H1 (cell line): Measurements from ENCODE around the gene ASGR1. TPM values are rescaled to one million over a fixed set of nuclear protein-coding genes. Genes with fewer than 3 reads are reported as not detected.

ENCODE experiments used
- CTCF ChIA-PET: fragments of 300-600 bp; sonication (Branson Sonifier 250); formaldehyde crosslinking; loops from one replicate; lab custom pipeline; 2021; ENCODE audit not compliant: partially characterized antibody; lab: Charles Lee
- POLR2A ChIA-PET: fragments of 300-600 bp; sonication (Branson Sonifier 250); formaldehyde crosslinking; loops from one replicate; lab custom pipeline; 2021; ENCODE audit warnings: inconsistent platforms; ENCODE audit not compliant: partially characterized antibody; lab: Charles Lee
- DNase-seq, 2 experiments: peaks; one replicate each; pipeline versions ENCODE4 v3.0.0 to v3.0.0-alpha.2; 2010 to 2022; ENCODE audit warnings: low spot score in 2 of 2, low read depth in 1 of 2, mixed read lengths in 1 of 2
- FAIRE-seq: peaks from 2 replicates; lab custom pipeline; 2011; peaks lifted over from hg19 to GRCh38; lab: Jason Lieb, UNC
- H2AFZ ChIP-seq: 2 replicates; pipeline ENCODE4 v1.8.1; 2012; ENCODE audit warnings: low read length, inconsistent platforms
- H2AK5ac ChIP-seq: 2 replicates; pipeline ENCODE4 v1.6.1; 2013; ENCODE audit warnings: low read depth, low read length
- H2BK120ac ChIP-seq: replicated peaks from 2 replicates; pipeline ENCODE3; 2013; ENCODE audit warnings: low read depth, low read length, inconsistent platforms
- H2BK12ac ChIP-seq: 2 replicates; pipeline ENCODE4 v1.6.1; 2013; ENCODE audit warnings: low read depth, low read length
- H2BK15ac ChIP-seq: 2 replicates; pipeline ENCODE4 v1.6.1; 2013; ENCODE audit warnings: low read length
- H2BK20ac ChIP-seq: 2 replicates; pipeline ENCODE4 v1.6.1; 2013; ENCODE audit warnings: low read length
- H2BK5ac ChIP-seq: 2 replicates; pipeline ENCODE4 v1.6.1; 2013; ENCODE audit warnings: low read depth, low read length
- H3K14ac ChIP-seq: 2 replicates; pipeline ENCODE4 v1.6.1; 2013; ENCODE audit warnings: inconsistent platforms; ENCODE audit not compliant: insufficient read length
- H3K18ac ChIP-seq: 2 replicates; pipeline ENCODE4 v1.6.1; 2013; ENCODE audit warnings: low read length; ENCODE audit errors: extremely low read depth
- H3K23ac ChIP-seq: 2 replicates; pipeline ENCODE4 v1.6.1; 2013; ENCODE audit warnings: inconsistent platforms; ENCODE audit not compliant: insufficient read length
- H3K23me2 ChIP-seq: 2 replicates; pipeline ENCODE4 v1.6.1; 2013; ENCODE audit warnings: low read depth, low read length
- H3K27ac ChIP-seq: 2 replicates; pipeline ENCODE4 v1.6.1; 2011; ENCODE audit warnings: low read depth, low read length, inconsistent platforms
- H3K27me3 ChIP-seq, 4 experiments: replicated peaks in 1 of 4; 1 replicate in 1 of 4; 2 replicates in 3 of 4; pipeline versions ENCODE4 v1.6.1 to v1.8.1; 2011 to 2013; ENCODE audit warnings: low read length in 3 of 4, mild to moderate bottlenecking in 3 of 4, inconsistent platforms in 2 of 4, mixed read lengths in 2 of 4, moderate library complexity in 1 of 4; ENCODE audit not compliant: control insufficient read depth in 3 of 4, insufficient read depth in 3 of 4; ENCODE audit errors: extremely low read depth in 1 of 4
- H3K36me3 ChIP-seq, 4 experiments: 2 replicates each; pipeline versions ENCODE4 v1.6.1 to v1.8.1; 2011 to 2013; ENCODE audit warnings: mild to moderate bottlenecking in 4 of 4, low read length in 3 of 4, moderate library complexity in 2 of 4, control low read depth in 1 of 4, inconsistent platforms in 1 of 4; ENCODE audit not compliant: insufficient read depth in 4 of 4, control insufficient read depth in 2 of 4
- H3K4ac ChIP-seq: replicated peaks from 2 replicates; pipeline ENCODE3; 2013; ENCODE audit warnings: low read length, low read depth, mixed read lengths, inconsistent platforms; ENCODE audit not compliant: insufficient read length
- H3K4me1 ChIP-seq, 4 experiments: replicated peaks in 1 of 4; 1 replicate in 1 of 4; 2 replicates in 3 of 4; pipeline versions ENCODE4 v1.6.1 to v1.8.1; 2011 to 2013; ENCODE audit warnings: low read length in 3 of 4, inconsistent platforms in 2 of 4, mixed read lengths in 1 of 4; ENCODE audit not compliant: insufficient read depth in 4 of 4, control insufficient read depth in 3 of 4
- H3K4me2 ChIP-seq, 2 experiments: 2 replicates each; pipeline versions ENCODE4 v1.6.1 to v1.8.1; 2011 to 2013; ENCODE audit warnings: low read depth in 2 of 2, low read length in 2 of 2, control low read depth in 1 of 2, inconsistent platforms in 1 of 2, mild to moderate bottlenecking in 1 of 2; ENCODE audit not compliant: insufficient read depth in 1 of 2
- H3K4me3 ChIP-seq, 4 experiments: fragments of 200-600, 300-600 bp in 1 of 4; sonication (generic), shearing (Covaris generic), sonication (Bioruptor Twin) in 1 of 4; 2 replicates each; pipeline versions ENCODE4 v1.5.1 to v1.8.1; 2011 to 2016; ENCODE audit warnings: low read length in 4 of 4, low read depth in 3 of 4, control low read depth in 2 of 4, inconsistent platforms in 2 of 4, mild to moderate bottlenecking in 2 of 4, mixed read lengths in 1 of 4, moderate library complexity in 1 of 4; ENCODE audit not compliant: insufficient read depth in 2 of 4; ENCODE audit errors: extremely low read depth in 1 of 4
- H3K56ac ChIP-seq: replicated peaks from 2 replicates; pipeline ENCODE3; 2013; ENCODE audit warnings: low read depth, mild to moderate bottlenecking, mixed read lengths, low read length, inconsistent platforms; ENCODE audit not compliant: insufficient read length
- H3K79me1 ChIP-seq: 2 replicates; pipeline ENCODE4 v1.6.1; 2013; ENCODE audit warnings: low read depth, low read length, control low read depth
- H3K79me2 ChIP-seq, 2 experiments: 2 replicates each; pipeline versions ENCODE4 v1.6.1 to v1.8.1; 2012 to 2013; ENCODE audit warnings: low read length in 2 of 2, mild to moderate bottlenecking in 2 of 2, inconsistent platforms in 1 of 2; ENCODE audit not compliant: insufficient read depth in 2 of 2, control insufficient read depth in 1 of 2
- H3K9ac ChIP-seq, 4 experiments: replicated peaks in 1 of 4; 1 replicate in 1 of 4; 2 replicates in 3 of 4; pipeline versions ENCODE4 v1.6.1 to v1.8.1; 2011 to 2013; ENCODE audit warnings: low read depth in 3 of 4, low read length in 3 of 4, control low read depth in 2 of 4, mild to moderate bottlenecking in 2 of 4, moderate library complexity in 2 of 4, inconsistent platforms in 1 of 4; ENCODE audit errors: extremely low read depth in 1 of 4
- H3K9me3 ChIP-seq, 2 experiments: 2 replicates each; pipeline versions ENCODE4 v1.6.1 to v1.8.1; 2012 to 2013; ENCODE audit warnings: mild to moderate bottlenecking in 2 of 2, moderate library complexity in 2 of 2, control low read depth in 1 of 2, inconsistent platforms in 1 of 2, low read depth in 1 of 2, low read length in 1 of 2, mixed read lengths in 1 of 2; ENCODE audit not compliant: insufficient read depth in 2 of 2
- H4K20me1 ChIP-seq, 2 experiments: replicated peaks in 1 of 2; 2 replicates each; pipeline versions ENCODE3 to v1.8.1; 2011 to 2013; ENCODE audit warnings: inconsistent platforms in 2 of 2, low read length in 2 of 2, mild to moderate bottlenecking in 1 of 2; ENCODE audit not compliant: insufficient read depth in 2 of 2, control insufficient read depth in 1 of 2
- H4K5ac ChIP-seq: 2 replicates; pipeline ENCODE4 v1.6.1; 2013; ENCODE audit warnings: low read length, low read depth, mixed read lengths, inconsistent platforms; ENCODE audit not compliant: insufficient read length
- H4K8ac ChIP-seq: 2 replicates; pipeline ENCODE4 v1.8.0; 2013; ENCODE audit warnings: mild to moderate bottlenecking, moderate library complexity, low read length, inconsistent platforms; ENCODE audit not compliant: insufficient read depth; ENCODE audit errors: extremely low read depth
- H4K91ac ChIP-seq: replicated peaks from 2 replicates; pipeline ENCODE3; 2013; ENCODE audit warnings: low read length, mixed read lengths, inconsistent platforms; ENCODE audit not compliant: insufficient read length
- BRCA1 ChIP-seq: IDR thresholded peaks from 2 replicates; pipeline ENCODE4 v1.6.1; 2012; ENCODE audit warnings: low read depth, low read length, improper control_type of control experiment
- CTBP2 ChIP-seq: IDR thresholded peaks from 2 replicates; pipeline ENCODE4 v1.7.0; 2011; ENCODE audit warnings: borderline replicate concordance, mild to moderate bottlenecking, moderate library complexity, mixed read lengths, low read length; ENCODE audit not compliant: insufficient read depth, insufficient read length
- FOSL1 ChIP-seq: IDR thresholded peaks from 2 replicates; pipeline ENCODE4 v1.6.1; 2011; ENCODE audit warnings: mild to moderate bottlenecking, low read depth, low read length, moderate library complexity; ENCODE audit not compliant: insufficient read depth
- HDAC2 ChIP-seq, 2 experiments: fragments of 300-600 bp in 1 of 2; sonication (generic) in 1 of 2; IDR thresholded peaks; 2 replicates each; pipeline ENCODE4 v1.6.1; 2011 to 2012; ENCODE audit warnings: low read depth in 2 of 2, low read length in 2 of 2, mild to moderate bottlenecking in 2 of 2, moderate library complexity in 2 of 2, borderline replicate concordance in 1 of 2, inconsistent platforms in 1 of 2
- KDM1A ChIP-seq: fragments of 200-600, 300-600 bp; sonication (generic); IDR thresholded peaks from 2 replicates; pipeline ENCODE4 v1.7.1; 2016; ENCODE audit warnings: mild to moderate bottlenecking, low read length, borderline replicate concordance
- RBBP5 ChIP-seq: IDR thresholded peaks from 2 replicates; pipeline ENCODE4 v1.7.1; 2012; ENCODE audit warnings: low read depth, mild to moderate bottlenecking, inconsistent platforms, low read length, moderate library complexity, borderline replicate concordance
- SP2 ChIP-seq: IDR thresholded peaks from 2 replicates; pipeline ENCODE4 v1.6.1; 2012; ENCODE audit warnings: mild to moderate bottlenecking, low read length, inconsistent platforms
- SP4 ChIP-seq: IDR thresholded peaks from 2 replicates; pipeline ENCODE4 v1.6.1; 2012; ENCODE audit warnings: low read length, inconsistent platforms
- YY1 ChIP-seq: IDR thresholded peaks from 2 replicates; pipeline ENCODE4 v1.6.1; 2011; ENCODE audit warnings: low read depth, mild to moderate bottlenecking, low read length
- ZNF274 ChIP-seq: IDR thresholded peaks from 2 replicates; pipeline ENCODE4 v1.7.0; 2012; ENCODE audit warnings: low read length, borderline replicate concordance; ENCODE audit errors: extremely low read depth
- WGBS, 2 experiments: shearing (Covaris generic) in 1 of 2; methylation state at CpG; one replicate each; pipeline versions ENCODE4 v1.1.6 to v1.1.7; 2013 to 2015; ENCODE audit warnings: low lambda C conversion rate in 2 of 2, mixed read lengths in 2 of 2, inconsistent platforms in 1 of 2, low coverage in 1 of 2, missing lambda C conversion rate in 1 of 2; ENCODE audit not compliant: insufficient replicate concordance in 2 of 2, insufficient coverage in 1 of 2, insufficient read length in 1 of 2; ENCODE audit errors: extremely low coverage in 1 of 2, missing lambda C conversion rate in 1 of 2; 5-methylcytosine and 5-hydroxymethylcytosine counted together
- polyA plus RNA-seq, 7 experiments: library from polyadenylated mRNA; depleted of rRNA in 3 of 7; stranded (reverse) in 5 of 7; unstranded in 2 of 7; fragments of >200 nt in 5 of 7; fragments of 200-250 nt in 2 of 7; gene quantifications; 1 replicate in 5 of 7; 2 replicates in 1 of 7; 4 replicates in 1 of 7; pipeline versions ENCODE4 v1.2.1 to v1.2.3, GENCODE V29; 2011 to 2013; ENCODE audit warnings: missing spikeins in 2 of 7, mixed read lengths in 2 of 7
- total RNA-seq: library from RNA; stranded (reverse); fragmentation: NEBNext Ultra II Directional; extraction: Animal tissue kit (Norgen Biotek cat#: 25700); gene quantifications from 2 replicates; pipeline ENCODE4 v1.2.1, GENCODE V29; 2021
- TF ChIP-seq, protein P1 (sequence below): IDR thresholded peaks from 2 replicates; pipeline ENCODE4 v1.6.1; 2012; ENCODE audit warnings: inconsistent platforms

Gene ASGR1
- total and polyA plus RNA-seq, 2 of the 8 experiments (the other 6 are each of a cell fraction or from before 2014, with no cell fraction given) = 10.8 to 14.5 TPM

DNA sequence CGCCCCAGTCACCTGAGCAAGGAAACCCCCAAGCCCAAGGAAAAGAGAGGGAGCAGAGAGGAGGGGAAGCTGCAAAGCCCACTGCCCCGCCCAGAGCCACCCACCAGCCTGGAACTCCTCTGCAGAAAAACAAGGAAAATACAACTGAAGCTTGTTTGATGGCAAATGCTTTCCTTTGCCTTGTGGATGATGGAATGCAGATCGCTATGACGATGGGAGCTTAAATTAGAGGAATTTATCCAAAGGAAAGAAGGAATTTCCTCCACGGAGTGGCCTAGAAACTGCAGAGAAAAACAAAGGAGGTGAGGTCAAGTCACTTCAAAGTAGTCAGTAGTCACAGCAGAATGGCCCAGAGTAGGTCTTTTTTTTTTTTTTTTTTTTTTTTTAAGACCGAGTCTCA lies 33.1 kb downstream of the ASGR1 start:
- POLR2A ChIA-PET = interaction anchor here (1.1 to 1.5 kb wide), 3 partner anchors 13 to 28 kb away, joined by 3 to 4 read pairs (median 3); no protein-coding TSS in a partner anchor
- Histone ChIP-seq H3K14ac (no peak overlapping the region), H3K9me3 (no peaks in the 10 kb centered on the region), H2BK12ac (no peak overlapping the region), H3K56ac (no peak overlapping the region), H3K4me3 (no peak overlapping the region), H3K18ac (no peak overlapping the region), H3K23ac (no peak overlapping the region), H4K20me1 (no peaks in the 10 kb centered on the region), H2BK120ac (no peak overlapping the region), H3K4me2 (peak overlapping the region in 1 of 2 experiments; percentile 9; a peak in 1 of 4 replicates), H3K27ac (no peak overlapping the region), H3K4me1 (peaks cover 0 to 8% (median 0%) of the 10 kb centered on the region in 4 experiments; a peak in 3 of 7 replicates), H3K79me1 (no peaks in the 10 kb centered on the region), H3K4ac (no peak overlapping the region), H2AK5ac (no peak overlapping the region), H3K36me3 (no peaks in the 10 kb centered on the region), H2BK20ac (no peak overlapping the region), H4K8ac (no peak overlapping the region; the same call in 1 of the 2 replicates), H3K79me2 (no peaks in the 10 kb centered on the region), H2AFZ (peak overlapping the region; percentile 54; the same call in 1 of the 2 replicates), H4K5ac (no peak overlapping the region), H3K9ac (no peak overlapping the region), H3K23me2 (no peaks in the 10 kb centered on the region), H4K91ac (no peak overlapping the region), H2BK5ac (no peak overlapping the region), H3K27me3 (no peaks in the 10 kb centered on the region), H2BK15ac (0 out of 2 replicates have a peak overlapping the region, but pooled peaks have one; percentile 31)
- CTCF ChIA-PET = interaction anchor here (0.7 to 17.7 kb wide), 8 partner anchors 10 to 151 kb away, joined by 3 to 434 read pairs (median 4); partner anchors contain the start of gene SLC16A11
- DNase-seq (no peak), FAIRE-seq (no peak)
- TF ChIP-seq SP4 (no peak), CTBP2 (no peak), RBBP5 (no peak), KDM1A (no peak), SP2 (no peak), BRCA1 (no peak), ZNF274 (no peak), HDAC2 (IDR thresholded peaks at IDR 0.05; ENCODE audit: borderline replicate concordance in 1 of 2, low read depth in 2 of 2, low read length in 2 of 2) (no peak), FOSL1 (no peak), YY1 (no peak)
- TF ChIP-seq, protein P1, sequence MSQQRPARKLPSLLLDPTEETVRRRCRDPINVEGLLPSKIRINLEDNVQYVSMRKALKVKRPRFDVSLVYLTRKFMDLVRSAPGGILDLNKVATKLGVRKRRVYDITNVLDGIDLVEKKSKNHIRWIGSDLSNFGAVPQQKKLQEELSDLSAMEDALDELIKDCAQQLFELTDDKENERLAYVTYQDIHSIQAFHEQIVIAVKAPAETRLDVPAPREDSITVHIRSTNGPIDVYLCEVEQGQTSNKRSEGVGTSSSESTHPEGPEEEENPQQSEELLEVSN = no peak
- WGBS, 2 experiments = 49% methylated on average over 5 of the region's 6 CpGs; no CpG with 5 or more reads in 1 of the 2 experiments
